ENCODE results near the gene EXOG. TPM values are rescaled to one million over a fixed set of nuclear protein-coding genes. Genes with fewer than 3 reads are reported as not detected.

The EXOG gene
- total and polyA plus RNA-seq, 10 donors: 3.9 to 20.9 (median 18.1) TPM

DNA sequence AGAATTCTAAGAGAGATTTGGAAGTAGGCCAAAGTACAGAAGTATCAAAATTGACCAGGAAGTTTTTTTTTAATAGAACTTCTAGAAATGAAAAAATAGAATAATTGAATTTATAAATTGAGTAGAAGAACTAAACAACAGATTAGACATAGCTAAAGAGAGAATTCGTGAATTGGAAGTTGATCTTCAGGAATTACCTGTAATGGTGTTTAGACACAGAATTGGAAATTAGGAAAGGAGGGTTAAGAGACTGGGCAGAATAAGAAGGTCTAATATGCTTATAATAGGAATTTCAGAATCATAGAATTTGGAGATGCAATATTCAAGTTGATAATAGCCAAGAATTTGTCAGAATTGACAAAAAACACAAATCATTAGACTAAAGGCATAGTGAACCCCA lies 26.3 kb upstream of the EXOG start:
- H3K4me1 ChIP-seq: peaks cover 0 to 3% (median 0%) of the 10 kb centered on the region in 6 donors
- intact Hi-C loops (cut with DNase I; ENCODE audit: low total_unique reads): no loop called here
- TF ChIP-seq CTCF (IDR thresholded peaks at IDR 0.05 in 8 of 11, conservative IDR thresholded peaks at IDR 0.05 in 3 of 11) (no peak), POLR2AphosphoS5 (IDR thresholded peaks at IDR 0.05) (no peak), POLR2A (IDR thresholded peaks at IDR 0.05) (no peak)
- H3K9me3 ChIP-seq: peaks cover 0 to 25% (median 21%) of the 10 kb centered on the region in 8 donors
- H3K27ac ChIP-seq: no peak overlapping the region
- no peak for DNase-seq
- 74 to 98% (median 89%) methylated on average over 1 of the region's 1 CpG for WGBS, 5 donors
- H3K36me3 ChIP-seq: no peaks in the 10 kb centered on the region
- H3K27me3 ChIP-seq (replicated peaks in 1 of 7): no peaks in the 10 kb centered on the region
- H3K4me3 ChIP-seq: no peak overlapping the region

DNA sequence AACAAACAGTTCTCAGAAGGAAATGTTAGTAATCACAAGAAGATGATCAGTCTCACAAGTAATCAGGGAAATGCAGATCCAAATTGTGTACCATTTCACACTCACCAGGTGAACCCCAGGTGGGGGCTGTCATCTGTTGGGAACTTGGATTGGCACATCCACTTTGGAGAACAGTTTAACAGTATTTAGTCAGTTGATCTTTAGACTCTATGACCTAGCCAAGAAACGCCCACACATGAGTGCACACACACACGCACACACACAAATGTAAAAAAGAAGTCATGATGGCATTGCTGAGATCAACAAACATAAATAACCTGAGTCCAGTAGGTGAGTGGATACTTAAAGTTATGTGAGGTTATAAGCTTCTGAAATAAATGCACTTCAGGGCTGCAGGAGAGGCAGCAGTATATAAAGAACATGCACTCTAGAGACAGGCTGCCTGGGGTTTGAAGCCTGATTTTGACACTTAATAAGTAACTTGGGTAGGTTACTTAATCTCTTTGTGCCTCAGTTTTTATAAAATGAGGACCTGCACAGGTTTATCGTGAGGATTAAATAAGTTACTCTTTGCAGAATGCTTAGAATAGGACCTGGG lies 24.8 kb upstream of the EXOG start:
- DNase-seq: no peak
- WGBS, 5 donors: 83 to 93% (median 93%) methylated on average over 3 of the region's 3 CpGs
- no peak for TF ChIP-seq POLR2A (IDR thresholded peaks at IDR 0.05)
- no peak for TF ChIP-seq POLR2AphosphoS5 (IDR thresholded peaks at IDR 0.05)
- no peak for TF ChIP-seq CTCF (IDR thresholded peaks at IDR 0.05 in 8 of 11, conservative IDR thresholded peaks at IDR 0.05 in 3 of 11)
- no peak overlapping the region for H3K27ac ChIP-seq
- intact Hi-C loops (cut with DNase I; ENCODE audit: low total_unique reads): no loop called here
- H3K4me3 ChIP-seq: no peak overlapping the region
- no peaks in the 10 kb centered on the region for H3K27me3 ChIP-seq (replicated peaks in 1 of 7)
- no peaks in the 10 kb centered on the region for H3K36me3 ChIP-seq
- peaks cover 0 to 25% (median 21%) of the 10 kb centered on the region in 8 donors for H3K9me3 ChIP-seq
- peaks cover 0 to 3% (median 0%) of the 10 kb centered on the region in 6 donors for H3K4me1 ChIP-seq

DNA sequence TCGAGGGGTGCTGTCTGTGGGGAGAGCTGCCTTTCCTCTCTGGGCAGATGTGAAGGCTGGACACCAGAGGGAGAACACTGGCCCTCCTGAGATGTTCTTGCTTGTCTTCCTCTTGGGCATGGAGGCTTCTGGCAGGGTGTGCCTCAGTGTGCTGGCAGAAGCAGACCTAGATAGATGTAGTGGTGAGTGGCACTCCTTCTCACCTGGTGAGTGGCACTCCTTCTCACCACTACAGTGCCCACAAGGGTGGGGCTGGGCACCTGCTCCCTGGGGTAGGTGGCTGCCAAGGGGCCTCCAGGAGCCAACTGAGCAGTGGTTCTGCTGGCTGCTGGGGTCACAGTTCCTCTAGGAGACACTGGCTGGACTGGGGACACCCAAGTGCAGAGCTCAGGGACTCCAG lies 23.8 kb upstream of the EXOG start:
- H3K27me3 ChIP-seq (replicated peaks in 1 of 7): no peaks in the 10 kb centered on the region
- H3K4me1 ChIP-seq: peaks cover 0 to 3% (median 0%) of the 10 kb centered on the region in 6 donors
- WGBS, 5 donors: 77 to 100% (median 82%) methylated on average over 1 of the region's 1 CpG
- intact Hi-C loops (cut with DNase I; ENCODE audit: low total_unique reads): no loop called here
- no peak overlapping the region for H3K27ac ChIP-seq
- H3K36me3 ChIP-seq: no peaks in the 10 kb centered on the region
- peaks cover 0 to 25% (median 21%) of the 10 kb centered on the region in 8 donors for H3K9me3 ChIP-seq
- no peak overlapping the region for H3K4me3 ChIP-seq
- no peak for DNase-seq
- TF ChIP-seq POLR2A (IDR thresholded peaks at IDR 0.05): no peak
- TF ChIP-seq POLR2AphosphoS5 (IDR thresholded peaks at IDR 0.05): no peak
- no peak for TF ChIP-seq CTCF (IDR thresholded peaks at IDR 0.05 in 8 of 11, conservative IDR thresholded peaks at IDR 0.05 in 3 of 11)

GRCh38 chr3:38473229-38473628 lies 22.9 kb upstream of the EXOG start:
- H3K27ac ChIP-seq: no peak overlapping the region
- 84 to 100% (median 97%) methylated on average over 2 of the region's 2 CpGs for WGBS, 5 donors
- peaks cover 0 to 3% (median 0%) of the 10 kb centered on the region in 6 donors for H3K4me1 ChIP-seq
- DNase-seq: no peak
- TF ChIP-seq POLR2AphosphoS5 (IDR thresholded peaks at IDR 0.05): no peak
- no peak for TF ChIP-seq POLR2A (IDR thresholded peaks at IDR 0.05)
- no peak for TF ChIP-seq CTCF (IDR thresholded peaks at IDR 0.05 in 8 of 11, conservative IDR thresholded peaks at IDR 0.05 in 3 of 11)
- H3K36me3 ChIP-seq: peaks cover 0 to 5% (median 0%) of the 10 kb centered on the region in 6 donors
- intact Hi-C loops (cut with DNase I; ENCODE audit: low total_unique reads): no loop called here
- H3K4me3 ChIP-seq: no peak overlapping the region
- no peaks in the 10 kb centered on the region for H3K27me3 ChIP-seq (replicated peaks in 1 of 7)
- peaks cover 0 to 25% (median 21%) of the 10 kb centered on the region in 8 donors for H3K9me3 ChIP-seq

All from spleen (tissue), 11 donors.